ENCODE data around the gene ZRANB2.

Gene ZRANB2

GRCh38 chr1:71043065-71043464 lies 37.8 kb downstream of the ZRANB2 start:
- TF ChIP-seq CTCF (IDR thresholded peaks at IDR 0.05; ENCODE audit: low read depth, low read length), result no peak
- no peak for DNase-seq (ENCODE audit: low read depth in 2 of 2)
- no peak overlapping the region for H3K4me3 ChIP-seq (replicated peaks in 1 of 2; ENCODE audit: low read depth in 2 of 2, low read length in 2 of 2)

GRCh38 chr1:71041806-71042205 lies 39.0 kb downstream of the ZRANB2 start:
- H3K4me3 ChIP-seq (replicated peaks in 1 of 2; ENCODE audit: low read depth in 2 of 2, low read length in 2 of 2), result no peak overlapping the region
- no peak for TF ChIP-seq CTCF (IDR thresholded peaks at IDR 0.05; ENCODE audit: low read depth, low read length)
- DNase-seq (ENCODE audit: low read depth in 2 of 2), result no peak

GRCh38 chr1:71039661-71040262 lies 41.1 kb downstream of the ZRANB2 start:
- TF ChIP-seq CTCF (IDR thresholded peaks at IDR 0.05; ENCODE audit: low read depth, low read length), result no peak
- DNase-seq (ENCODE audit: low read depth in 2 of 2), result no peak
- H3K4me3 ChIP-seq (replicated peaks in 1 of 2; ENCODE audit: low read depth in 2 of 2, low read length in 2 of 2), result no peak overlapping the region

GRCh38 chr1:71038942-71039341 lies 41.9 kb downstream of the ZRANB2 start:
- no peak for TF ChIP-seq CTCF (IDR thresholded peaks at IDR 0.05; ENCODE audit: low read depth, low read length)
- H3K4me3 ChIP-seq (replicated peaks in 1 of 2; ENCODE audit: low read depth in 2 of 2, low read length in 2 of 2), result no peak overlapping the region
- no peak for DNase-seq (ENCODE audit: low read depth in 2 of 2)

GRCh38 chr1:71037829-71038620 lies 42.8 kb downstream of the ZRANB2 start:
- TF ChIP-seq CTCF (IDR thresholded peaks at IDR 0.05; ENCODE audit: low read depth, low read length), result no peak
- DNase-seq (ENCODE audit: low read depth in 2 of 2), result no peak
- no peak overlapping the region for H3K4me3 ChIP-seq (replicated peaks in 1 of 2; ENCODE audit: low read depth in 2 of 2, low read length in 2 of 2)

GRCh38 chr1:71037066-71037465 lies 43.8 kb downstream of the ZRANB2 start:
- TF ChIP-seq CTCF (IDR thresholded peaks at IDR 0.05; ENCODE audit: low read depth, low read length), result no peak

More at GRCh38 chr1:71037066-71037465, 43.8 kb downstream of the ZRANB2 start:
- no peak for DNase-seq (ENCODE audit: low read depth in 2 of 2)
- no peak overlapping the region for H3K4me3 ChIP-seq (replicated peaks in 1 of 2; ENCODE audit: low read depth in 2 of 2, low read length in 2 of 2)
